ENCODE measurements around the gene ZNF416. TPM values are rescaled to one million over a fixed set of nuclear protein-coding genes. Genes with fewer than 3 reads are reported as not detected.

The ZNF416 gene
- total RNA-seq, 2 experiments from 2014 or later, result 5.2 to 5.7 TPM

- intact Hi-C loops (cut with DNase I, micrococcal nuclease), result no loop called here
- H3K36me3 Mint-ChIP-seq (ENCODE audit: low read depth), result peaks cover 74% of the 10 kb centered on the region
- H3K36me3 ChIP-seq (ENCODE audit: insufficient read depth, low read length), result peaks cover 41% of the 10 kb centered on the region
- ATAC-seq (ENCODE audit: poor library complexity) (no peak), DNase-seq (no peak)
- ChIA-PET POLR2A (no interaction called here), CTCF (no interaction called here)
- H3K27ac Mint-ChIP-seq, result no peak overlapping the region
- H3K4me3 ChIP-seq (ENCODE audit: low read length), result no peak overlapping the region
- no peak overlapping the region for H3K4me3 Mint-ChIP-seq
- no peaks in the 10 kb centered on the region for H3K27me3 Mint-ChIP-seq
- H3K9me3 ChIP-seq (ENCODE audit: control insufficient read depth in 1 of 2, insufficient read depth in 1 of 2, low read length in 2 of 2), result peaks cover 37 to 78% of the 10 kb centered on the region in 2 experiments
- H3K27me3 ChIP-seq (ENCODE audit: control insufficient read depth in 1 of 2, insufficient read depth in 2 of 2, low read length in 2 of 2), result no peaks in the 10 kb centered on the region
- H3K9me3 Mint-ChIP-seq, result peaks cover 24% of the 10 kb centered on the region
- H3K4me1 ChIP-seq (ENCODE audit: insufficient read depth, low read length), result no peaks in the 10 kb centered on the region
- no peak for TF ChIP-seq CTCF (IDR thresholded peaks at IDR 0.05)
- H3K4me1 Mint-ChIP-seq (ENCODE audit: low read depth), result peaks cover 4% of the 10 kb centered on the region
- no peak overlapping the region for H3K27ac ChIP-seq (ENCODE audit: low read depth in 1 of 2, low read length in 2 of 2)
Observed at GRCh38 chr19:57606931-57607330, 28.2 kb upstream of the ZNF416 start.

GRCh38 chr19:57599761-57600383, 21.2 kb upstream of the ZNF416 start, which contains the start of gene ZNF530:
Gene ZNF530, plus strand, starts transcription at chr19:57599885. Its CDS starts 4,461 bp downstream, at chr19:57604346.
- Histone ChIP-seq H3K9me3 (ENCODE audit: control insufficient read depth in 1 of 2, insufficient read depth in 1 of 2, low read length in 2 of 2) (peaks cover 14 to 29% of the 10 kb centered on the region in 2 experiments), H3K36me3 (ENCODE audit: insufficient read depth, low read length) (peaks cover 24% of the 10 kb centered on the region), H3K4me3 (ENCODE audit: low read length) (peak within 1 kb of the TSS; percentile 77), H3K27me3 (ENCODE audit: control insufficient read depth in 1 of 2, insufficient read depth in 2 of 2, low read length in 2 of 2) (no peaks in the 10 kb centered on the region), H3K4me1 (ENCODE audit: insufficient read depth, low read length) (peaks cover 15% of the 10 kb centered on the region), H3K27ac (ENCODE audit: low read depth in 1 of 2, low read length in 2 of 2) (peak within 1 kb of the TSS in 1 of 2 donors; percentile 29)
- intact Hi-C loops (cut with DNase I, micrococcal nuclease), result loop anchor here in 1 of 2 experiments (1.0 to 2.0 kb wide), 2 partner anchors 15 to 21 kb away; partner anchors contain the start of gene ZIK1
- ATAC-seq (ENCODE audit: poor library complexity), result peak; percentile 91
- TF ChIP-seq CTCF (IDR thresholded peaks at IDR 0.05), result no peak
- peaks cover 60% of the 10 kb centered on the region for H3K36me3 Mint-ChIP-seq (ENCODE audit: low read depth)
- no peaks in the 10 kb centered on the region for H3K27me3 Mint-ChIP-seq
- peak within 1 kb of the TSS; percentile 91 for H3K4me3 Mint-ChIP-seq
- peak within 1 kb of the TSS; percentile 52 for H3K27ac Mint-ChIP-seq
- peaks cover 27% of the 10 kb centered on the region for H3K4me1 Mint-ChIP-seq (ENCODE audit: low read depth)
- CTCF ChIA-PET, result interaction anchor here (1.0 kb wide), 1 partner anchor 21 kb away, joined by 3 read pairs; the partner anchor contains the start of gene ZNF416
- peak; percentile 67 to 92 (median 83) for DNase-seq
- POLR2A ChIA-PET, result interaction anchor here (0.6 to 2.0 kb wide), 8 partner anchors 12 to 402 kb away, joined by 3 to 5 read pairs (median 4); partner anchors contain the start of genes ZIK1, ZNF134, ZNF211 and ZNF416
- H3K9me3 Mint-ChIP-seq, result peaks cover 30% of the 10 kb centered on the region

GRCh38 chr19:57599377-57599760, 20.7 kb upstream of the ZNF416 start:
- peaks cover 27% of the 10 kb centered on the region for H3K9me3 Mint-ChIP-seq
- H3K27me3 Mint-ChIP-seq, result no peaks in the 10 kb centered on the region
- Histone ChIP-seq H3K4me3 (ENCODE audit: low read length) (peak overlapping the region; percentile 77), H3K9me3 (ENCODE audit: control insufficient read depth in 1 of 2, insufficient read depth in 1 of 2, low read length in 2 of 2) (peaks cover 18 to 24% of the 10 kb centered on the region in 2 experiments), H3K27ac (ENCODE audit: low read depth in 1 of 2, low read length in 2 of 2) (peak overlapping the region in 1 of 2 donors; percentile 29), H3K36me3 (ENCODE audit: insufficient read depth, low read length) (peaks cover 19% of the 10 kb centered on the region), H3K4me1 (ENCODE audit: insufficient read depth, low read length) (peaks cover 15% of the 10 kb centered on the region), H3K27me3 (ENCODE audit: control insufficient read depth in 1 of 2, insufficient read depth in 2 of 2, low read length in 2 of 2) (no peaks in the 10 kb centered on the region)
- intact Hi-C loops (cut with DNase I, micrococcal nuclease), result loop anchor here in 1 of 2 experiments (1.0 to 2.0 kb wide), 2 partner anchors 15 to 20 kb away; partner anchors contain the start of gene ZIK1
- CTCF ChIA-PET, result no interaction called here
- no peak for TF ChIP-seq CTCF (IDR thresholded peaks at IDR 0.05)
- DNase-seq (no peak), ATAC-seq (ENCODE audit: poor library complexity) (peak; percentile 26)
- H3K27ac Mint-ChIP-seq, result peak overlapping the region; percentile 52
- peaks cover 27% of the 10 kb centered on the region for H3K4me1 Mint-ChIP-seq (ENCODE audit: low read depth)
- H3K4me3 Mint-ChIP-seq, result peak overlapping the region; percentile 91
- POLR2A ChIA-PET, result interaction anchor here (0.6 to 2.0 kb wide), 7 partner anchors 14 to 403 kb away, joined by 3 to 5 read pairs (median 4); partner anchors contain the start of genes ZIK1, ZNF134, ZNF211 and ZNF416
- H3K36me3 Mint-ChIP-seq (ENCODE audit: low read depth), result peaks cover 59% of the 10 kb centered on the region

Data from CD4-positive, alpha-beta T cell (primary cell).